Tibial nerve (tissue), 4 donors: ENCODE data around the gene SPATA2.

Experiments
- EP300 ChIP-seq, 2 donors: sonication (generic); formaldehyde crosslinking; IDR thresholded peaks; one replicate each; pipeline ENCODE4 v1.6.1; 2017; ENCODE audit warnings: antibody characterized with exemption in 2 of 2, mild to moderate bottlenecking in 1 of 2
- POLR2A ChIP-seq, 2 donors: fragments of 450-650 bp; IDR thresholded peaks; one replicate each; pipeline ENCODE4 v1.6.1; 2017; ENCODE audit warnings: antibody characterized with exemption in 2 of 2, mild to moderate bottlenecking in 2 of 2, moderate library complexity in 2 of 2
- TF ChIP-seq, protein P1 (sequence below), 5 experiments: fragments of 200-600 bp in 3 of 5; fragments of 450-650 bp in 2 of 5; sonication (generic) in 3 of 5; IDR thresholded peaks; one replicate each; pipeline ENCODE4 v1.5.1; 2016 to 2019; ENCODE audit warnings: antibody characterized with exemption in 5 of 5, mild to moderate bottlenecking in 3 of 5, moderate library complexity in 2 of 5

DNA sequence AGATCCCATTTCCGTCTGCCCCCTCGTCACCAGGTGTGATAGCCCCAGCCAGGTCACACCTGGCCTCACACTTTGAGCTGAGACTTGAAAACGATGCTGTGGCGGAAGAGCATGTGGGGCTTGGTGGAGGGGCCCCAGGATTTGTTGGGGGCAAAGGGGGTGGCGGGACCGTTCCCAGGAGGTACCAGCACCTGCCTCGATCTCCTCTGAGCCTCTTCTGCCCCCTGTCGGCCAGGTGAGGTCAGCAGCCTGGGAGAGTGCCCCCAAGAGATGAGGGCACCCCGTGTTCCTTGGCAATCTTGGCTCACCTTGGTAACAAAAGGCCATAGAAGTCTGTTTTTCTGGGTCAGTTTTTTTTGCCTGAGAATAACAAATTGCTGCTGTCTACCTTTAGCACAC lies 25.4 kb downstream of the SPATA2 start:
- no peak for TF ChIP-seq EP300 (IDR thresholded peaks at IDR 0.05)
- TF ChIP-seq, protein P1, sequence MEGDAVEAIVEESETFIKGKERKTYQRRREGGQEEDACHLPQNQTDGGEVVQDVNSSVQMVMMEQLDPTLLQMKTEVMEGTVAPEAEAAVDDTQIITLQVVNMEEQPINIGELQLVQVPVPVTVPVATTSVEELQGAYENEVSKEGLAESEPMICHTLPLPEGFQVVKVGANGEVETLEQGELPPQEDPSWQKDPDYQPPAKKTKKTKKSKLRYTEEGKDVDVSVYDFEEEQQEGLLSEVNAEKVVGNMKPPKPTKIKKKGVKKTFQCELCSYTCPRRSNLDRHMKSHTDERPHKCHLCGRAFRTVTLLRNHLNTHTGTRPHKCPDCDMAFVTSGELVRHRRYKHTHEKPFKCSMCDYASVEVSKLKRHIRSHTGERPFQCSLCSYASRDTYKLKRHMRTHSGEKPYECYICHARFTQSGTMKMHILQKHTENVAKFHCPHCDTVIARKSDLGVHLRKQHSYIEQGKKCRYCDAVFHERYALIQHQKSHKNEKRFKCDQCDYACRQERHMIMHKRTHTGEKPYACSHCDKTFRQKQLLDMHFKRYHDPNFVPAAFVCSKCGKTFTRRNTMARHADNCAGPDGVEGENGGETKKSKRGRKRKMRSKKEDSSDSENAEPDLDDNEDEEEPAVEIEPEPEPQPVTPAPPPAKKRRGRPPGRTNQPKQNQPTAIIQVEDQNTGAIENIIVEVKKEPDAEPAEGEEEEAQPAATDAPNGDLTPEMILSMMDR (IDR thresholded peaks at IDR 0.05): peak in 2 of 5 experiments; percentile 5 to 19
- no peak for TF ChIP-seq POLR2A (IDR thresholded peaks at IDR 0.05)
